Measurements from ENCODE around the gene PRKCE. TPM values are rescaled to one million over a fixed set of nuclear protein-coding genes. Genes with fewer than 3 reads are reported as not detected.

The PRKCE gene
- total RNA-seq, 1 experiment from 2014 or later, result 1.3 TPM

GRCh38 chr2:45814951-45815621 is 163.6 kb downstream of the PRKCE start:
- H4K20me1 ChIP-seq (ENCODE audit: control insufficient read depth, insufficient read depth, insufficient read length), result no peaks in the 10 kb centered on the region

More at GRCh38 chr2:45814951-45815621, 163.6 kb downstream of the PRKCE start:
- Histone ChIP-seq H2AK5ac (ENCODE audit: insufficient read length, low read length) (no peak overlapping the region), H3K23ac (ENCODE audit: insufficient read length, low read depth, low read length) (no peak overlapping the region), H3T11ph (ENCODE audit: low read length) (no peak overlapping the region), H3K18ac (ENCODE audit: insufficient read length, low read depth, low read length) (no peak overlapping the region), H2AFZ (ENCODE audit: low read length) (no peak overlapping the region), H2BK5ac (ENCODE audit: insufficient read length, low read length) (no peak overlapping the region), H2BK120ac (ENCODE audit: low read depth, low read length, poor library complexity, severe bottlenecking) (no peak overlapping the region), H3K4me2 (ENCODE audit: insufficient read depth, insufficient read length, low read length) (no peak overlapping the region), H3K23me2 (ENCODE audit: insufficient read length, low read depth, low read length, poor library complexity, severe bottlenecking) (no peaks in the 10 kb centered on the region), H4K91ac (ENCODE audit: insufficient read length, low read depth, low read length) (no peak overlapping the region), H3K27ac (ENCODE audit: insufficient read length, low read depth, low read length) (no peak overlapping the region), H3K4me1 (ENCODE audit: insufficient read depth, low read length) (no peaks in the 10 kb centered on the region), H2BK20ac (ENCODE audit: low read depth, low read length, poor library complexity, severe bottlenecking) (no peak overlapping the region), H3K14ac (ENCODE audit: insufficient read depth, low read length) (no peak overlapping the region), H3K4ac (ENCODE audit: low read depth, low read length) (no peak overlapping the region), H3K27me3 (ENCODE audit: insufficient read depth, low read length) (no peaks in the 10 kb centered on the region; the same call in 1 of the 2 replicates), H3K56ac (ENCODE audit: insufficient read length, low read depth, low read length) (no peak overlapping the region), H2BK12ac (ENCODE audit: insufficient read length, low read depth, low read length) (no peak overlapping the region), H3K79me2 (ENCODE audit: insufficient read depth, low read length) (no peaks in the 10 kb centered on the region), H3K9me3 (ENCODE audit: control insufficient read depth, low read depth, low read length) (no peaks in the 10 kb centered on the region), H4K8ac (replicated peaks; ENCODE audit: insufficient read length, low read depth, low read length) (no peak overlapping the region), H4K5ac (ENCODE audit: insufficient read length, low read depth, low read length) (no peak overlapping the region), H3K9ac (ENCODE audit: extremely low read depth, insufficient read length, low read length) (no peak overlapping the region), H2BK15ac (ENCODE audit: low read depth, low read length) (no peak overlapping the region), H3K79me1 (ENCODE audit: insufficient read depth, low read depth, low read length, poor library complexity, severe bottlenecking) (no peaks in the 10 kb centered on the region)
- no peaks in the 10 kb centered on the region for H3K36me3 Mint-ChIP-seq (ENCODE audit: insufficient read depth in 1 of 3, low read depth in 3 of 3)
- H3K4me3 Mint-ChIP-seq, result no peak overlapping the region
- peaks cover 47 to 56% of the 10 kb centered on the region in 2 experiments for H3K4me1 Mint-ChIP-seq
- no CpG with 5 or more reads among the region's 2 CpGs for WGBS (ENCODE audit: extremely low coverage, insufficient read length, low lambda C conversion rate)
- no peak for DNase-seq
- TF ChIP-seq, protein P1, sequence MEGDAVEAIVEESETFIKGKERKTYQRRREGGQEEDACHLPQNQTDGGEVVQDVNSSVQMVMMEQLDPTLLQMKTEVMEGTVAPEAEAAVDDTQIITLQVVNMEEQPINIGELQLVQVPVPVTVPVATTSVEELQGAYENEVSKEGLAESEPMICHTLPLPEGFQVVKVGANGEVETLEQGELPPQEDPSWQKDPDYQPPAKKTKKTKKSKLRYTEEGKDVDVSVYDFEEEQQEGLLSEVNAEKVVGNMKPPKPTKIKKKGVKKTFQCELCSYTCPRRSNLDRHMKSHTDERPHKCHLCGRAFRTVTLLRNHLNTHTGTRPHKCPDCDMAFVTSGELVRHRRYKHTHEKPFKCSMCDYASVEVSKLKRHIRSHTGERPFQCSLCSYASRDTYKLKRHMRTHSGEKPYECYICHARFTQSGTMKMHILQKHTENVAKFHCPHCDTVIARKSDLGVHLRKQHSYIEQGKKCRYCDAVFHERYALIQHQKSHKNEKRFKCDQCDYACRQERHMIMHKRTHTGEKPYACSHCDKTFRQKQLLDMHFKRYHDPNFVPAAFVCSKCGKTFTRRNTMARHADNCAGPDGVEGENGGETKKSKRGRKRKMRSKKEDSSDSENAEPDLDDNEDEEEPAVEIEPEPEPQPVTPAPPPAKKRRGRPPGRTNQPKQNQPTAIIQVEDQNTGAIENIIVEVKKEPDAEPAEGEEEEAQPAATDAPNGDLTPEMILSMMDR (conservative IDR thresholded peaks at IDR 0.05), result no peak
- peaks cover 2% of the 10 kb centered on the region; the same call in 1 of the 2 replicates for H3K27me3 Mint-ChIP-seq (ENCODE audit: low read depth)
- peak overlapping the region in 2 of 3 experiments; percentile 14 to 82; a peak in 4 of 7 replicates for H3K27ac Mint-ChIP-seq
- H3K9me3 Mint-ChIP-seq, result no peaks in the 10 kb centered on the region; a peak in 1 of 5 replicates
